Keratinocyte (primary cell): ENCODE results near the gene TRIM29.

Experiments
- CTCF ChIP-seq, 3 experiments: IDR thresholded peaks in 1 of 3; conservative IDR thresholded peaks in 1 of 3; optimal IDR thresholded peaks in 1 of 3; 2 replicates in 2 of 3; 3 replicates in 1 of 3; pipeline versions ENCODE3 to v1.5.1; 2011; ENCODE audit warnings: low read length in 3 of 3, mild to moderate bottlenecking in 3 of 3, moderate library complexity in 2 of 3, control low read depth in 1 of 3, inconsistent platforms in 1 of 3; ENCODE audit not compliant: insufficient read depth in 2 of 3; ENCODE audit errors: extremely low read depth in 1 of 3
- EZH2 ChIP-seq: IDR thresholded peaks from one replicate; pipeline ENCODE4 v1.6.1; 2012; ENCODE audit warnings: inconsistent platforms, mild to moderate bottlenecking, low read length, moderate library complexity

GRCh38 chr11:120147950-120148270, 10.0 kb upstream of the TRIM29 start:
- TF ChIP-seq CTCF (optimal IDR thresholded peaks at IDR 0.05 in 1 of 3, IDR thresholded peaks at IDR 0.05 in 1 of 3, conservative IDR thresholded peaks at IDR 0.05 in 1 of 3; ENCODE audit: extremely low read depth in 1 of 3, insufficient read depth in 2 of 3, low read length in 3 of 3): no peak
- TF ChIP-seq EZH2: no peak
